GM12878 (cell line): ENCODE data around the gene TNFRSF14. TPM values are rescaled to one million over a fixed set of nuclear protein-coding genes. Genes with fewer than 3 reads are reported as not detected.

Experiments
- ATAC-seq: fragments of 200-7000 bp; cut with Tn5 transposase; 3 replicates; pipeline ENCODE4 v1.9.1; 2020; ENCODE audit warnings: mild to moderate bottlenecking, moderate library complexity
- BruUV-seq: library from RNA; stranded (reverse); fragments of 400-500 nt; replicated peaks from 2 replicates; lab custom pipeline; 2021; lab: Mats Ljungman, UMichigan
- CTCF ChIA-PET: fragments of 300-600 bp; sonication (Branson Sonifier 250); formaldehyde crosslinking; extraction: SDS; loops from one replicate; lab custom pipeline; 2021; ENCODE audit warnings: inconsistent platforms; lab: Yijun Ruan, JAX
- POLR2A ChIA-PET: fragments of 350-600 bp; formaldehyde crosslinking; extraction: SDS; loops from one replicate; lab custom pipeline; 2021; ENCODE audit warnings: inconsistent platforms; lab: Charles Lee
- RAD21 ChIA-PET: fragments of 300-600 bp; sonication (Branson Sonifier 250); formaldehyde crosslinking; loops from one replicate; lab custom pipeline; 2023; ENCODE audit warnings: antibody characterized with exemption; ENCODE audit not compliant: unreplicated experiment; lab: Charles Lee
- SMC1A ChIA-PET: fragments of 300-600 bp; sonication (Branson Sonifier 250); formaldehyde crosslinking; loops from one replicate; lab custom pipeline; 2023; ENCODE audit not compliant: unreplicated experiment, uncharacterized antibody; lab: Charles Lee
- DNase-seq: peaks from one replicate; pipeline ENCODE4 v3.0.0-alpha.2; 2011; ENCODE audit warnings: low read depth, low spot score
- FAIRE-seq: peaks from 3 replicates; lab custom pipeline; 2011; peaks lifted over from hg19 to GRCh38; lab: Jason Lieb, UNC
- H2AFZ ChIP-seq: 2 replicates; pipeline ENCODE4 v1.6.0; 2011; ENCODE audit warnings: low read depth, low read length, control low read depth; ENCODE audit not compliant: control insufficient read depth
- H3K27ac ChIP-seq: 2 replicates; pipeline ENCODE4 v1.5.1; 2011; ENCODE audit warnings: control low read depth; ENCODE audit not compliant: control insufficient read depth, insufficient read depth
- H3K27me3 ChIP-seq, 2 experiments: replicated peaks in 1 of 2; 2 replicates each; pipeline versions ENCODE4 v1.6.0 to v1.6.1; 2011; ENCODE audit warnings: low read length in 1 of 2; ENCODE audit not compliant: control insufficient read depth in 2 of 2, insufficient read depth in 2 of 2
- H3K36me3 ChIP-seq, 2 experiments: 2 replicates each; pipeline ENCODE4 v1.5.1; 2011; ENCODE audit warnings: low read length in 1 of 2; ENCODE audit not compliant: control insufficient read depth in 2 of 2, insufficient read depth in 2 of 2
- H3K4me1 ChIP-seq: 2 replicates; pipeline ENCODE4 v1.6.1; 2011; ENCODE audit warnings: mild to moderate bottlenecking, low read length, moderate library complexity, mixed read lengths; ENCODE audit not compliant: control insufficient read depth, insufficient read depth
- H3K4me2 ChIP-seq: 2 replicates; pipeline ENCODE4 v1.6.0; 2011; ENCODE audit warnings: control low read depth; ENCODE audit not compliant: control insufficient read depth, insufficient read depth
- H3K4me3 ChIP-seq: fragments of 200-600 bp; sonication (generic); 2 replicates; pipeline ENCODE4 v1.5.1; 2016
- H3K79me2 ChIP-seq: 2 replicates; pipeline ENCODE4 v1.6.0; 2011; ENCODE audit warnings: low read length; ENCODE audit not compliant: control insufficient read depth, insufficient read depth
- H3K9ac ChIP-seq: 2 replicates; pipeline ENCODE4 v1.8.0; 2011; ENCODE audit warnings: low read length, control low read depth, mixed read lengths; ENCODE audit not compliant: control insufficient read depth, insufficient read depth
- H3K9me3 ChIP-seq: replicated peaks from 3 replicates; pipeline ENCODE4 v1.5.1; 2011; ENCODE audit warnings: mild to moderate bottlenecking, low read length; ENCODE audit not compliant: control insufficient read depth, insufficient read depth
- H4K20me1 ChIP-seq: 2 replicates; pipeline ENCODE4 v1.6.0; 2011; ENCODE audit not compliant: control insufficient read depth, insufficient read depth
- ASH2L ChIP-seq: fragments of 300-600, 200-600 bp; sonication (generic); IDR thresholded peaks from 2 replicates; pipeline ENCODE4 v1.6.1; 2017; ENCODE audit warnings: low read depth, mild to moderate bottlenecking, borderline replicate concordance
- ATF7 ChIP-seq: fragments of 450-650 bp; IDR thresholded peaks from 2 replicates; pipeline ENCODE4 v1.6.1; 2016; ENCODE audit warnings: low read depth, mild to moderate bottlenecking
- CEBPB ChIP-seq, 2 experiments: fragments of 150-350 bp in 1 of 2; IDR thresholded peaks; 2 replicates each; pipeline ENCODE4 v1.6.1; 2012 to 2014; ENCODE audit warnings: low read depth in 2 of 2, low read length in 2 of 2, borderline replicate concordance in 1 of 2, inconsistent platforms in 1 of 2
- DPF2 ChIP-seq: fragments of 450-650 bp; IDR thresholded peaks from 2 replicates; pipeline ENCODE4 v1.6.1; 2017; ENCODE audit warnings: mild to moderate bottlenecking
- GATAD2B ChIP-seq: fragments of 450-650 bp; conservative IDR thresholded peaks from 2 replicates; pipeline ENCODE4 v1.6.1; 2017; ENCODE audit warnings: low read depth, mild to moderate bottlenecking, moderate library complexity
- LARP7 ChIP-seq: fragments of 450-650 bp; IDR thresholded peaks from 2 replicates; pipeline ENCODE4 v1.6.1; 2017; ENCODE audit warnings: mild to moderate bottlenecking
- MTA3 ChIP-seq: IDR thresholded peaks from 2 replicates; pipeline ENCODE4 v1.6.1; 2012; ENCODE audit warnings: low read length, inconsistent platforms, borderline replicate concordance
- NBN ChIP-seq: fragments of 450-650 bp; IDR thresholded peaks from 2 replicates; pipeline ENCODE4 v1.6.1; 2016
- NFIC ChIP-seq: IDR thresholded peaks from 2 replicates; pipeline ENCODE4 v1.6.1; 2012; ENCODE audit warnings: low read depth, mild to moderate bottlenecking, inconsistent platforms, low read length, moderate library complexity
- SIX5 ChIP-seq: IDR thresholded peaks from 2 replicates; pipeline ENCODE4 v1.6.1; 2011; ENCODE audit warnings: mild to moderate bottlenecking, low read depth, low read length, moderate library complexity; ENCODE audit not compliant: severe bottlenecking
- SREBF2 ChIP-seq: IDR thresholded peaks from 2 replicates; pipeline ENCODE4 v1.6.1; 2012; ENCODE audit warnings: mild to moderate bottlenecking, low read length
- USF2 ChIP-seq: IDR thresholded peaks from 2 replicates; pipeline ENCODE4 v1.6.1; 2011; ENCODE audit warnings: low read depth, low read length, improper control_type of control experiment, borderline replicate concordance
- WRNIP1 ChIP-seq: IDR thresholded peaks from 2 replicates; pipeline ENCODE4 v1.6.1; 2011; ENCODE audit warnings: low read depth, low read length, improper control_type of control experiment, borderline replicate concordance
- YBX1 ChIP-seq: fragments of 450-650 bp; IDR thresholded peaks from 2 replicates; pipeline ENCODE4 v1.6.1; 2016; ENCODE audit warnings: antibody characterized with exemption
- ZBTB33 ChIP-seq: fragments of 450-650 bp; IDR thresholded peaks from 2 replicates; pipeline ENCODE4 v1.6.1; 2017; ENCODE audit warnings: mild to moderate bottlenecking
- ZNF217 ChIP-seq: fragments of 450-650 bp; IDR thresholded peaks from 2 replicates; pipeline ENCODE4 v1.6.1; 2017; ENCODE audit warnings: antibody characterized with exemption, mild to moderate bottlenecking
- ZNF384 ChIP-seq: IDR thresholded peaks from 2 replicates; pipeline ENCODE4 v1.6.1; 2012; ENCODE audit warnings: low read depth, mild to moderate bottlenecking, low read length, improper control_type of control experiment, borderline replicate concordance
- WGBS: methylation state at CpG from one replicate; pipeline ENCODE4 v1.1.6; 2016; ENCODE audit warnings: low lambda C conversion rate; ENCODE audit not compliant: insufficient replicate concordance, insufficient coverage; ENCODE audit errors: missing lambda C conversion rate; 5-methylcytosine and 5-hydroxymethylcytosine counted together
- in situ Hi-C: fragments of 300-500 bp; cut with MboI; formaldehyde crosslinking; loops from 9 replicates; pipeline ENCODE4 v1.14.3; 2018; ENCODE audit warnings: mixed read lengths
- intact Hi-C: fragments of 100-400 bp; cut with micrococcal nuclease; formaldehyde crosslinking; loops from one replicate; pipeline ENCODE4 v1.14.2; 2022; ENCODE audit not compliant: unreplicated experiment
- polyA plus RNA-seq, 11 experiments: library from polyadenylated mRNA; depleted of rRNA in 4 of 11; unstranded in 6 of 11; stranded (reverse) in 5 of 11; fragments of >200 nt; fragmentation: Nextera tagmentation in 4 of 11; fragmentation: Illumina TruSeq in 1 of 11; extraction: Ambion mirVana in 4 of 11; extraction: Trizol in 1 of 11; gene quantifications; 1 replicate in 1 of 11; 2 replicates in 10 of 11; pipeline versions ENCODE4 v1.2.1 to v1.2.3, GENCODE V29; 2011 to 2016; ENCODE audit warnings: inconsistent platforms in 2 of 11, missing spikeins in 2 of 11, low read depth in 1 of 11
- total RNA-seq, 4 experiments: library from RNA; depleted of rRNA in 3 of 4; stranded (reverse); fragments of >200 nt in 3 of 4; fragmentation: Illumina TruSeq in 1 of 4; extraction: Trizol in 1 of 4; gene quantifications; 2 replicates each; pipeline versions ENCODE4 v1.2.1 to v1.2.3, GENCODE V29; 2013 to 2021
- TF ChIP-seq, protein P1 (sequence below): IDR thresholded peaks from 2 replicates; pipeline ENCODE4 v1.6.1; 2011; ENCODE audit warnings: borderline replicate concordance, low read depth, mild to moderate bottlenecking, moderate library complexity, mixed read lengths, low read length; ENCODE audit not compliant: insufficient read depth; ENCODE audit errors: extremely low read length
- TF ChIP-seq, protein P2 (sequence below): IDR thresholded peaks from 2 replicates; pipeline ENCODE4 v1.6.1; 2012; ENCODE audit warnings: mild to moderate bottlenecking, low read depth, low read length

TNFRSF14 gene
- total and polyA plus RNA-seq, 10 of the 15 experiments (the other 5 are each of a cell fraction or from before 2014, with no cell fraction given): 0.43 to 114 (median 41.5) TPM

- Histone ChIP-seq H3K9ac (no peak overlapping the region), H3K79me2 (no peaks in the 10 kb centered on the region), H3K36me3 (no peaks in the 10 kb centered on the region), H2AFZ (no peak overlapping the region), H3K4me3 (no peak overlapping the region), H3K27me3 (no peaks in the 10 kb centered on the region), H4K20me1 (no peaks in the 10 kb centered on the region), H3K27ac (no peak overlapping the region), H3K9me3 (no peaks in the 10 kb centered on the region), H3K4me2 (no peak overlapping the region), H3K4me1 (no peaks in the 10 kb centered on the region)
- ATAC-seq (no peak), FAIRE-seq (no peak), DNase-seq (no peak)
- in situ Hi-C loops: no loop called here
- WGBS: 34% methylated on average over 15 of the region's 17 CpGs
- intact Hi-C loops: no loop called here
- BruUV-seq: no TSS peak
- ChIA-PET CTCF (no interaction called here), SMC1A (no interaction called here), POLR2A (no interaction called here), RAD21 (no interaction called here)
- no peak for TF ChIP-seq CEBPB (IDR thresholded peaks at IDR 0.05; ENCODE audit: borderline replicate concordance in 1 of 2, low read depth in 2 of 2, low read length in 2 of 2)
- TF ChIP-seq DPF2: no peak
- TF ChIP-seq USF2: no peak
- no peak for TF ChIP-seq WRNIP1
- no peak for TF ChIP-seq ZBTB33
- TF ChIP-seq MTA3: no peak
- TF ChIP-seq SIX5: no peak
- no peak for TF ChIP-seq SREBF2
- no peak for TF ChIP-seq NBN
- TF ChIP-seq, protein P1, sequence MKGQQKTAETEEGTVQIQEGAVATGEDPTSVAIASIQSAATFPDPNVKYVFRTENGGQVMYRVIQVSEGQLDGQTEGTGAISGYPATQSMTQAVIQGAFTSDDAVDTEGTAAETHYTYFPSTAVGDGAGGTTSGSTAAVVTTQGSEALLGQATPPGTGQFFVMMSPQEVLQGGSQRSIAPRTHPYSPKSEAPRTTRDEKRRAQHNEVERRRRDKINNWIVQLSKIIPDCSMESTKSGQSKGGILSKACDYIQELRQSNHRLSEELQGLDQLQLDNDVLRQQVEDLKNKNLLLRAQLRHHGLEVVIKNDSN: no peak
- TF ChIP-seq ZNF217: no peak
- TF ChIP-seq YBX1: no peak
- TF ChIP-seq ASH2L: no peak
- no peak for TF ChIP-seq NFIC
- TF ChIP-seq GATAD2B: no peak
- TF ChIP-seq ATF7: no peak
- TF ChIP-seq LARP7: no peak
- no peak for TF ChIP-seq ZNF384
- TF ChIP-seq, protein P2, sequence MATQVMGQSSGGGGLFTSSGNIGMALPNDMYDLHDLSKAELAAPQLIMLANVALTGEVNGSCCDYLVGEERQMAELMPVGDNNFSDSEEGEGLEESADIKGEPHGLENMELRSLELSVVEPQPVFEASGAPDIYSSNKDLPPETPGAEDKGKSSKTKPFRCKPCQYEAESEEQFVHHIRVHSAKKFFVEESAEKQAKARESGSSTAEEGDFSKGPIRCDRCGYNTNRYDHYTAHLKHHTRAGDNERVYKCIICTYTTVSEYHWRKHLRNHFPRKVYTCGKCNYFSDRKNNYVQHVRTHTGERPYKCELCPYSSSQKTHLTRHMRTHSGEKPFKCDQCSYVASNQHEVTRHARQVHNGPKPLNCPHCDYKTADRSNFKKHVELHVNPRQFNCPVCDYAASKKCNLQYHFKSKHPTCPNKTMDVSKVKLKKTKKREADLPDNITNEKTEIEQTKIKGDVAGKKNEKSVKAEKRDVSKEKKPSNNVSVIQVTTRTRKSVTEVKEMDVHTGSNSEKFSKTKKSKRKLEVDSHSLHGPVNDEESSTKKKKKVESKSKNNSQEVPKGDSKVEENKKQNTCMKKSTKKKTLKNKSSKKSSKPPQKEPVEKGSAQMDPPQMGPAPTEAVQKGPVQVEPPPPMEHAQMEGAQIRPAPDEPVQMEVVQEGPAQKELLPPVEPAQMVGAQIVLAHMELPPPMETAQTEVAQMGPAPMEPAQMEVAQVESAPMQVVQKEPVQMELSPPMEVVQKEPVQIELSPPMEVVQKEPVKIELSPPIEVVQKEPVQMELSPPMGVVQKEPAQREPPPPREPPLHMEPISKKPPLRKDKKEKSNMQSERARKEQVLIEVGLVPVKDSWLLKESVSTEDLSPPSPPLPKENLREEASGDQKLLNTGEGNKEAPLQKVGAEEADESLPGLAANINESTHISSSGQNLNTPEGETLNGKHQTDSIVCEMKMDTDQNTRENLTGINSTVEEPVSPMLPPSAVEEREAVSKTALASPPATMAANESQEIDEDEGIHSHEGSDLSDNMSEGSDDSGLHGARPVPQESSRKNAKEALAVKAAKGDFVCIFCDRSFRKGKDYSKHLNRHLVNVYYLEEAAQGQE: no peak
Measured at GRCh38 chr1:2594641-2595131, 38.5 kb downstream of the TNFRSF14 start.
